ENCODE measurements around the gene PRM3.
A peak's percentile ranks its signal among the peaks of the same experiment; 100 is the strongest.
"Not testable (repeated sequence)": the region's sequence is repeated elsewhere in the genome, so short reads cannot be mapped to it uniquely, and the experiment has no call there.

PRM3 gene

GRCh38 chr16:11303405-11304138 lies 30.1 kb upstream of the PRM3 start:
- no peak for DNase-seq

GRCh38 chr16:11302977-11303376 lies 29.5 kb upstream of the PRM3 start:
- no peak for DNase-seq

- no peak for DNase-seq
These were observed 28.4 kb upstream of the PRM3 start for GRCh38 chr16:11301645-11302501.

DNA sequence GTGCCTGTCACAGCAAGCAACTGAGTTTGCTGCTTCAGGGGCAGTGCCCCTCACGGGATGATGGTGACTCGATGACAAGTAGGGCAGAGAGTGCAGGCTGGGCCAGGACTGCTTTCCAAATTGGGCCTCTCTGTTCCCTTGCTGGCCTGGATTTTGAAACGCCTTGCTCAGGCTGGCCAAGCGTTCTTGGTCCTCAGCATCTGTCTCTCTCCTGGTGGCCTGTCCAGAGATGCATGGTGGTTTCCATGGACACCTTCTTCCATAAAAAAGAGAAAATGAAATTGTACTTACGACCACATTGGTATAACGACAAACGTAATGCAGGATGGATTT lies 27.1 kb upstream of the PRM3 start:
- no peak for DNase-seq

DNA sequence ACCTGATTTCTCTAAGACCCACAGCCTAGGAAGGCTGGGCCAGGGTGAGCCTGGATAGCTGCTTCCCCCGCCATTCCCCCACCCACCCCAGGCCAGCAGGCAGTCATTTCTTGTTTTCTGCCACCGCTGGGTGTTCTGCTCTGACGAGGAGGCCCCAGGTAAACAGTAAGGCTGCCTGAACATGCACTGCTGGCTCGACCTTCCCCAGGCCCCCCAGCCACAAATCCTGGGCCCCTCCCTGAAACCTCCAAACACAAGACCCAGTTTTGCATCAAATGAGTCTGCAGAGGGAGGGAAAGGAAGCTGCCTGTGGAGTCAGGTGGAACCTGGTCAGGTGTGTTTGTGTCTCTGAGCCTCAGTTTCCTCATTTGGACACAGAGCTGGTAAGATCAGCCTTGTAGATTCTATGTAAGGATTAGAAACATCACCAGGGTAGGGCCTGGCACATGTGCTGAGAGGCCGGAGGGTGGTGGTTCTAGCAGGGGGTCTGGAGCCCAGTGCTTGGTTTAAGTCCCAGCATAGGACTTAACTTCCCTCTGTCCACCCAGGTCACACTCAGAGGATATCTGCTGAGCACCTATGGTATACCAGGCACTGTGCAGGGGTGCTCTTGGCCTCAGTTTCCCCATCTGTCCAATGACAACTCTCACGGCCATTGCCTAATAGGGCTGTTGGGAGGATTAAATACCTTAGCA lies 26.6 kb upstream of the PRM3 start:
- DNase-seq = no peak

GRCh38 chr16:11298950-11299547 lies 25.6 kb upstream of the PRM3 start:
- not testable (repeated sequence) for DNase-seq

GRCh38 chr16:11298143-11298900 lies 24.9 kb upstream of the PRM3 start:
- DNase-seq = no peak

GRCh38 chr16:11297492-11298142 lies 24.2 kb upstream of the PRM3 start:
- DNase-seq = peak; percentile 57

DNA sequence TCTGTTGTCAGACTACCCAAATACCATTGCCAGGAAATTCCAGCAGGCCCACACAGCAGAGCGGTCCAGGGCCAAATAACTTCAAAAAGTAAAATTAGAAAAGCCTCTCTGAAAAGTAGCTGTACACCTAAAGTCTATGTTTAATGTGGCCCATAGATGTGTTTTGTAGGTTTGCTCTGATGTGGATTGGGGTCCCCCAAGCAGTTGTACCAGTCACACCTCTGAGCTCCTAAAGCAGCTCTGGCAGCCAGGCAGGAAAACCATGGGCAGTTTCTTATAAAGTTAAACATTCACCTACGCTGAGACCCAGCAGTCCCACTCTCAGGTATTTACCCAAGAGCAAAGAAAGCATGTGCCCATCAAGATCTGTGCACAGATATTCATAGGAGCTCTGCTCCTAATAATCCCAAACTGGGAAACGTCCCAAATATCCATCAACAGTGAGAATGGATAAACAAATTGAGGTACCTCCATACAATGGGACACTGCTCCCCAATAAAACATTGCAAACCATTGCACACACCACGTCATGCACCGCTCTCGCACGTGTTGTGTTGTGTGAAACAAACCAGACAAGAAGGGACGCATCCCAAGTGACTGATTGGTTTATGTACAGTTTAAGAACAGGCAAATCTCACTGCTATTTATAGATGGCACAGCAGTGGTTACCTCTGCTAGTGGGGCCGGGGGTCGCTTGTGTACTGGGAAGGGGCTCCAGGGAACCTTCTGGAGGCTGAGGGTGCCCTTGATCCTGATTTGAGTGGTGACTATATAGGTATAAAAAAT lies 23.5 kb upstream of the PRM3 start:
- DNase-seq = no peak

GRCh38 chr16:11296351-11296705 lies 22.9 kb upstream of the PRM3 start:
- no peak for DNase-seq

DNA sequence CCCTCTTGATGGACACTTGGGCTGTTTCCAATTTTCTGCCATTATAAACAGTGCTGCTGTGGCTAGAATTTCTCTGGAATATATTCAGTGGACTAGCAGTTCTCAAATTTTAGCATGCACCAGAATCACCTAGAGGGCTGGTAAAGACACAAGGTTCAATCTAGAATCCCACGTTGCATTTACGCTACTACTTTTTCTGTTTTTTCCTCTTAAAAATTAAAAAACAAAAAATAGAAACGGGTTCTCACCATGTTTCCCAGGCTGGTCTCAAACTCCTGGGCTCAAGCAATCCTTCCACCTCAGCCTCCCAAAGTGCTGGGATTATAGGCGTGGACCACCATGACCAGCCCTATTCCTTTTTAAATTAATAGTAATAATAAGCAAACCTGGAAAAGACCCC lies 22.2 kb upstream of the PRM3 start:
- DNase-seq = no peak

DNA sequence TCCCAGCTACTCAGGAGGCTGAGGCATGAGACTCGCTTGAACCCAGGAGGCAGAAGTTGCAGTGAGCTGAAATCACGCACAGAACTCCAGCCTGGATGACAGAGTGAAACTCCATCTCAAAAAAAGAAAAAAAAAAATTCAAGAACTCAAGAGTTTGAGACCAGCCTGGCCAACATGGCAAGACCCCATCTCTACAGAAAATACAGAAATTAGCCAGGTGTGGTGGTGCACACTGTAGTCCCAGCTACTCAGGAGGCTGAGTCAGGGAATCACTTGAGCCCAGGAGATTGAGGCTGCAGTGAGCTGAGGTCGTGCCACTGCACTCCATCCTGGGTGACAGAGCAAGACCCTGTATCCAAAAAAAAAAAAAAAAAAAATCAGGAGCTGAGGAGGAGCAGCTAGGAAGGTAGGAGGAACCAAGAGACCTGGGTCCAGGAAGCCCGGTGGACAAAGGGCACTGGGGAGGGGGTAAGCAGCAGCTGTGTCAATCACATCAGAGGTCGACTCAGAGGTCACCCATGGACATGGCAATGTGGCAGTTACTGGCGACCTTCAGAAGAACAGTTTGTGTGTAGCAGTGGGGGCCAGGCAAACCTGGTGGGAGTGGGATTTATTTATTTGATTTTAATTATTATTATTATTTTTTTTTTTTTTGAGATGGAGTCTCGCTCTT lies 18.8 kb upstream of the PRM3 start:
- DNase-seq = no peak

GRCh38 chr16:11291091-11291703 lies 17.8 kb upstream of the PRM3 start:
- no peak for DNase-seq

DNA sequence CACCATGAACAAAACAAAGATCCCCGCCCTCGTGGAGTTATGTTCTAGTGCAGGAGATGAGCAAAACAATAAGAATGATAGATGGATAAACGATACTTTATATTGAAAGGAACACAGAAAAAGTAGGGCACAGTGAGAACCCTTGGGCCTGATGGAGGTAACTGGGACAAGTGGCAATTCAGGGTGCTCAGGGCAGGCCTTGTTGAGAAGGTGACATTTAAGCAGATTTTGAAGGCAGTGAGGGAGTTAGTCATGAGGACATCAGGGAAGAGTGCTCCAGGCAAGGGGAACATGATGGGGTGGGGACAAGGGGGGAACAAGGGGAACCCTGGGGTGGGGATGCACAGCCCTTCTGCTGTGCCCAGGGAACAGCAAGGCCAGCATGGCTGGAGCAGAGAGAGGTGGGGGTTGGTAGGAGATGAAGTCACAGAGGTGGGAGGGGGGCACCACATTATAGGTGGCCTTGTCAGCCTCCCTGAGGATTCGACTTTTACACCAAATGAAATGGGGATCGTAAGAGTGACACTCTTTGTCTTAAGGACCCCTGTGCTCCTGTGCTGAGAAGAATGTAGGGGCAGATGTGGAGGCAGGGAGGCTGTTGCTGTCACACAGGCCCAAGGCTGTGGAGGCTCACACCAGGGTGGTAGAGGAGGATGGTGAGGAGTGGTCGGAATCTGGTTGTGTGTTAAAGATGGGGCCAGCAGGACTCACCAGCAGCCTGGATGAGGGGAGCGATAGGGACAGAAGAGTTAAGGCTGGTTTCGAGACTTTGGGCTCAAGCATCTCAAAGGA lies 16.9 kb upstream of the PRM3 start:
- DNase-seq = no peak

GRCh38 chr16:11289696-11290095 lies 16.3 kb upstream of the PRM3 start:
- DNase-seq = not testable (repeated sequence)

DNA sequence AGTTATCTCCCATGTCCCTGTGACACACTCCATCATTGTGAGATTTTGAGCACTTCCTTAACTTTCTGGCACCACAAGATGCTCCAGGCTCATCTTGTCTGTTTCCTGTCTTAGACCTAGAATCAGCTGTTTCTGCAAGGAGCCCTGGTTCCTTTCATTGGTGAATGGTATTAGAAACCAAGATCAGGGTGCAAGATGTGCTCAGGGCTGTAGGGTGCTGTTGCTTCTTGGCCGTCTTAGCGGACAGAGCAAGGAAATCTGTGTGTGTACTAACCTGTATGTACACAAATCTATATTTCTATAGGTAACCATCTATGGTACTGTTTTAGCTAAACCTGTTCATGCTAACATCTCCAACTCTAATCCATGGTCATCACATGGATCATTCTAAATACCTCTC lies 15.8 kb upstream of the PRM3 start:
- DNase-seq = no peak

DNA sequence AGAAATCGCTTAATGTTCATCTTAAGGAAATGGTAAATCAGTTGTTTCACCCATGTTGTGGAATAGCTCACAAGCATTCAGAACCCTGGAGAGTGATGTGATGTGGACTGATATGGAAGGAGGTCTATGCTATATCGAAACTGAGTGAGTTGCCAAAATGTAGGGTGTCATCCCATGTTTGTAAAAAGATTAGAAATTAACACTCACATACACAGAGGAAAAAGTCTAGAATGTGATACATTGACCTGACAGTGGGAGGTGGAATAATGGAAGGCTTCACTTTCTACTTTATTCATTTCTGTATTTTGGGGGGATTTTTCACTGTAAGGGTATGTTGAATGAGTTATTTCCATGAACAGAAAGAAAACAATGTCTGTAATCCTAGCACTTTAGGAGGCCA lies 12.4 kb upstream of the PRM3 start:
- DNase-seq = no peak

DNA sequence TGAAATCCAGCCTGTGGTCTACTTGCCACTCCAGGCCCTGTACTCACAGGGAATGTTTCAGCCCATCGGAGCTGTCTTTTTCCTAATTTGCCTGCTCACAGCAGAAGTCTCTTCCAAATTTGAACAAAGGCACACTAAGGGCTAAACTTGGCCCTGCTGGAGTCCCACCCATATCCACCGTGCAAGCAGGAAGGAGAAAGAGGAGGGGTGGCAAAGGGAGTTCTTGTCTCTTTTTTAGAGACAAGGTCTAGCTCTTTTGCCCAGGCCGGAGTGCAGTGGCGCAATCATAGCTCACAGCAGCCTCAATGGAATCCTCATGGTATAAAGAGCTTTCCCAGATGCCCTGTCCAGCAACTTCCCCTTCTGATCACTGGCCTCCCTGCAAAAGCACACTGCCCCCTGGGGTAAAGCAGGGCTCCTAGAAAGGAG lies 10.4 kb upstream of the PRM3 start:
- DNase-seq = no peak

Data from stimulated activated naive CD4-positive, alpha-beta T cell treated with Interleukin-2 at 50 U/mL for 16 hours (primary cell).